Measurements from ENCODE around the gene TFEB. TPM values are rescaled to one million over a fixed set of nuclear protein-coding genes. Genes with fewer than 3 reads are reported as not detected.

TFEB gene
- polyA plus RNA-seq, 1 donor, result 86.0 TPM

GRCh38 chr6:41748102-41748477 is 12.7 kb upstream of the TFEB start:
- Histone ChIP-seq H3K27me3 (ENCODE audit: control insufficient read depth, insufficient read depth, low read length) (no peaks in the 10 kb centered on the region), H3K4me3 (ENCODE audit: low read length) (no peak overlapping the region), H3K36me3 (ENCODE audit: control insufficient read depth, insufficient read depth, low read length) (no peaks in the 10 kb centered on the region), H3K27ac (ENCODE audit: low read length) (no peak overlapping the region), H3K9me3 (ENCODE audit: control insufficient read depth, low read depth, low read length) (no peaks in the 10 kb centered on the region), H3K4me1 (ENCODE audit: control insufficient read depth, insufficient read depth, low read length) (no peaks in the 10 kb centered on the region)
- no peak for DNase-seq
- no CpG with 5 or more reads among the region's 6 CpGs for WGBS (ENCODE audit: insufficient coverage, low lambda C conversion rate)

DNA sequence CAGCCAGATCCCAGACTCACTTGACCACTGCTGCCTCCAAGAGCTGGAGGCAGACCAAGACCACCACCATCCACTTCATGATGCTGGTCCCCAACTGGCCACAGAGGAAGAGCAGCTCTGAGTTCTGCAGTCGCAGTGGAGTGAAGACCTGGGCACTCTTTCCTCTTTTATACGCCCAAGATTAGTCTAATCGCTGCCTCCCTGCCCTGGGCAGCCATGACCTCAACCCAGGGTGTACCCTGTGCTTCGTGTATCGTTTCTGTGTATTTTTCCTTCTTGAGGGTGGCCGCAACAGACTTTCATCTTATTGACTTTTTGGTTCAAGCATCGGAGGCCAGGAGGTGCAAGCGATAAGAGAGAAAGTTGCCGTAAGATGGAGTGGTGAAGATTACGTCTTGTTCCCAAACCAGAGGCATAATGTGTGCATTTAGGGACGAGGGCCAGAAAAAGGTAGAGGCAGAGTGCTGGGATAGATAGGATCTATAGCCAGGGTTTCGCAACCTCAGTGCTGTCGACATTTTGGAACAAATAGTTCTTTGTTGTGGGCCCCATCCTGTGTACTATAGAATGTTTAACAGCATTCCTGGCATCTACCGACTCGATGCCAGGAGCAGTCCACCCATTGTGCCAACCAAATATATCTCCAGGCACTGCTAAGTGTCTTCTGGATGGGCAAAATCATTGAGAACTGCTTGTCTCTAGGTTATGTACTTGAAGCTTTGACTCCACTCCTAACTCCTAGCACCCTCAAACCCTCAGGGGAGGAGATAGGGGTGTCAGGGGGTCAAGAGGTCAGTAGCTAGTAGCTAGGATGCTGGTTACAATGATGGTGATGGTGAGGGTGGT is 12.1 kb upstream of the TFEB start, which contains the start of gene PGC:
Gene PGC (minus strand): TSS at position 142 of the 846 bp plus-strand sequence. CDS start 63 bp downstream, at position 79.
- peak in 1 of 2 donors; percentile 41 for DNase-seq
- no peak within 1 kb of the TSS for H3K27ac ChIP-seq (ENCODE audit: low read length)

GRCh38 chr6:41746107-41746506 is 10.7 kb upstream of the TFEB start:
- Histone ChIP-seq H3K4me3 (ENCODE audit: low read length) (no peak overlapping the region), H3K27me3 (ENCODE audit: control insufficient read depth, insufficient read depth, low read length) (no peaks in the 10 kb centered on the region), H3K36me3 (ENCODE audit: control insufficient read depth, insufficient read depth, low read length) (no peaks in the 10 kb centered on the region), H3K9me3 (ENCODE audit: control insufficient read depth, low read depth, low read length) (no peaks in the 10 kb centered on the region), H3K4me1 (ENCODE audit: control insufficient read depth, insufficient read depth, low read length) (peaks cover 14% of the 10 kb centered on the region), H3K27ac (ENCODE audit: low read length) (no peak overlapping the region)
- no peak for DNase-seq
- WGBS (ENCODE audit: insufficient coverage, low lambda C conversion rate), result no CpG with 5 or more reads among the region's 10 CpGs

More for the DNA sequence above, 12.1 kb upstream of the TFEB start, which contains the start of gene PGC:
- 61% methylated on average over 5 of the region's 15 CpGs for WGBS (ENCODE audit: insufficient coverage, low lambda C conversion rate)
- H3K9me3 ChIP-seq (ENCODE audit: control insufficient read depth, low read depth, low read length), result no peaks in the 10 kb centered on the region
- no peaks in the 10 kb centered on the region for H3K36me3 ChIP-seq (ENCODE audit: control insufficient read depth, insufficient read depth, low read length)
- no peak within 1 kb of the TSS for H3K4me3 ChIP-seq (ENCODE audit: low read length)
- H3K4me1 ChIP-seq (ENCODE audit: control insufficient read depth, insufficient read depth, low read length), result peaks cover under 1% of the 10 kb centered on the region
- no peaks in the 10 kb centered on the region for H3K27me3 ChIP-seq (ENCODE audit: control insufficient read depth, insufficient read depth, low read length)

- Histone ChIP-seq H3K27ac (ENCODE audit: low read length) (no peak overlapping the region), H3K4me1 (ENCODE audit: control insufficient read depth, insufficient read depth, low read length) (peaks cover 25% of the 10 kb centered on the region), H3K9me3 (ENCODE audit: control insufficient read depth, low read depth, low read length) (no peaks in the 10 kb centered on the region), H3K4me3 (ENCODE audit: low read length) (no peak overlapping the region), H3K27me3 (ENCODE audit: control insufficient read depth, insufficient read depth, low read length) (no peaks in the 10 kb centered on the region), H3K36me3 (ENCODE audit: control insufficient read depth, insufficient read depth, low read length) (no peaks in the 10 kb centered on the region)
- no peak for DNase-seq
- 88% methylated on average over 1 of the region's 7 CpGs for WGBS (ENCODE audit: insufficient coverage, low lambda C conversion rate)
Observed at GRCh38 chr6:41744236-41744787, 8.9 kb upstream of the TFEB start.

GRCh38 chr6:41743406-41744235 is 8.2 kb upstream of the TFEB start:
- Histone ChIP-seq H3K4me3 (ENCODE audit: low read length) (no peak overlapping the region), H3K36me3 (ENCODE audit: control insufficient read depth, insufficient read depth, low read length) (no peaks in the 10 kb centered on the region), H3K4me1 (ENCODE audit: control insufficient read depth, insufficient read depth, low read length) (peaks cover 25% of the 10 kb centered on the region), H3K27ac (ENCODE audit: low read length) (no peak overlapping the region), H3K9me3 (ENCODE audit: control insufficient read depth, low read depth, low read length) (no peaks in the 10 kb centered on the region), H3K27me3 (ENCODE audit: control insufficient read depth, insufficient read depth, low read length) (no peaks in the 10 kb centered on the region)
- no CpG with 5 or more reads among the region's 6 CpGs for WGBS (ENCODE audit: insufficient coverage, low lambda C conversion rate)
- DNase-seq, result no peak

DNA sequence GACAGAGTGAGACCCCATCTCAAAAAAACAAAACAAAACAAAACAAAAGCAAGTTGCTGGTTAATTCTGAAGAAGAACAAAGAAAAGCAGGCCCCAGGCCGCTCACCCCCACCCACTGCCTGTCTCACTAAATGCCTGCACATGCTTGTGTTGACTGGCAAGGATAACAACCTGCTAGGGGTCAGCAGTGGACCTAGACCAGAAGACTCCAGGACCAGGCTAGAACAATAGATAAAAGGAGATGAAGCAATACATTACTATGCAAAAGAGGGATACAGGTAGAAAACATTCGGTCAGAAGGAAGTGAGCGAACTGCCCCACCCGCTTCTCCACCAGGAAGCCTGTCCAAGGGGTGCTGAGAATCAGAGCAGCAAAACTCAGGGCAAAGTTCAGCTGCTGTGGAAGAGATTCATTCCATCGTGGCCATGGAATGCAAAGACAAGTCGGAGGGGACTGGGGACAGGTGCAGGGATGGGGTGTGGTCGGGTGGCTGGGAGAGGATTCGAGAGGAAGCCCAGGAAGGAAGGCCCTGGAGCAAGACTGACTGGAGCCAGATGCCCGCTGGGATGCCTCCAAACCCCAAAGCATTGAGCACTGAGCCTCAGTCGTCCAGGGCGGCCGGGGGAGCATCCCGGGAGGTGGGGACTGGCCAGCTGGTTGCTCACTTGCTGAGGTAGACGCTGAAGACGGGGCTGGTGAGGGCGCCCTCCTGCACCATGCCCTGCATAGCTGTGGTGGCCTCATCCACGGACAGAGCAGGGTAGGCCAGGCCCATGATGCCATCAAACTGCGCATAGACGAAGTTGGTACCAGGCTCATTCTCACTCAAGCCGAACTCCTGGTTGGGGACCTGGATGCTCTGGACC is 6.5 kb upstream of the TFEB start:
- H3K9me3 ChIP-seq (ENCODE audit: control insufficient read depth, low read depth, low read length), result no peaks in the 10 kb centered on the region
- H3K4me1 ChIP-seq (ENCODE audit: control insufficient read depth, insufficient read depth, low read length), result peaks cover 25% of the 10 kb centered on the region
- no peak overlapping the region for H3K4me3 ChIP-seq (ENCODE audit: low read length)
- H3K27ac ChIP-seq (ENCODE audit: low read length), result peak overlapping the region; percentile 86
- 18% methylated on average over 2 of the region's 20 CpGs for WGBS (ENCODE audit: insufficient coverage, low lambda C conversion rate)
- DNase-seq, result peak; percentile 90 to 95
- H3K36me3 ChIP-seq (ENCODE audit: control insufficient read depth, insufficient read depth, low read length), result no peaks in the 10 kb centered on the region
- no peaks in the 10 kb centered on the region for H3K27me3 ChIP-seq (ENCODE audit: control insufficient read depth, insufficient read depth, low read length)

GRCh38 chr6:41740366-41741162 is 5.2 kb upstream of the TFEB start:
- H3K36me3 ChIP-seq (ENCODE audit: control insufficient read depth, insufficient read depth, low read length), result no peaks in the 10 kb centered on the region
- no CpG with 5 or more reads among the region's 13 CpGs for WGBS (ENCODE audit: insufficient coverage, low lambda C conversion rate)
- no peaks in the 10 kb centered on the region for H3K27me3 ChIP-seq (ENCODE audit: control insufficient read depth, insufficient read depth, low read length)
- H3K4me1 ChIP-seq (ENCODE audit: control insufficient read depth, insufficient read depth, low read length), result peaks cover 38% of the 10 kb centered on the region
- peak in 1 of 2 donors; percentile 45 for DNase-seq
- H3K27ac ChIP-seq (ENCODE audit: low read length), result peak overlapping the region; percentile 86
- no peak overlapping the region for H3K4me3 ChIP-seq (ENCODE audit: low read length)
- H3K9me3 ChIP-seq (ENCODE audit: control insufficient read depth, low read depth, low read length), result no peaks in the 10 kb centered on the region

DNA sequence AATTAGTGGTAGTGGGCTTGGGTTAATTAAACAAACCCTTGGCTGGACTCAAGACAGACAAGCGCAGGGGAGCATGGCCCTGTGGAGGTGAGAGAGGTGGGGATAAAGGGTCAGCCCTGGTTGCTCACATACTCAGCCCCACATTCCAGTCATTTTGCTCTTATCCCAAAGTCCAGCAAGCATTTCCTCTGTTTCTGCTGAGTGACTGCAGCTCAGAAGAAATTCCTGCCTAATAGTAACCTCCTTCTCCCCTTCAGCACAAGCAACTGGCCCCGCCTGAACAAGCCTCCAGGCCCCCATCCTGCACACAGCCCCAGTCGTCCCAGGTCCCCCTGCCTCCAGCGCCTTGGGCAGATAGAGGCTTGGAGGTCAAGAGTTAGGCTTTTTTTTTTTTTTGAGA is 3.6 kb upstream of the TFEB start:
- Histone ChIP-seq H3K27ac (ENCODE audit: low read length) (no peak overlapping the region), H3K4me1 (ENCODE audit: control insufficient read depth, insufficient read depth, low read length) (peaks cover 38% of the 10 kb centered on the region), H3K36me3 (ENCODE audit: control insufficient read depth, insufficient read depth, low read length) (no peaks in the 10 kb centered on the region), H3K9me3 (ENCODE audit: control insufficient read depth, low read depth, low read length) (no peaks in the 10 kb centered on the region), H3K27me3 (ENCODE audit: control insufficient read depth, insufficient read depth, low read length) (no peaks in the 10 kb centered on the region), H3K4me3 (ENCODE audit: low read length) (no peak overlapping the region)
- peak in 1 of 2 donors; percentile 41 for DNase-seq
- WGBS (ENCODE audit: insufficient coverage, low lambda C conversion rate), result no CpG with 5 or more reads among the region's 4 CpGs

DNA sequence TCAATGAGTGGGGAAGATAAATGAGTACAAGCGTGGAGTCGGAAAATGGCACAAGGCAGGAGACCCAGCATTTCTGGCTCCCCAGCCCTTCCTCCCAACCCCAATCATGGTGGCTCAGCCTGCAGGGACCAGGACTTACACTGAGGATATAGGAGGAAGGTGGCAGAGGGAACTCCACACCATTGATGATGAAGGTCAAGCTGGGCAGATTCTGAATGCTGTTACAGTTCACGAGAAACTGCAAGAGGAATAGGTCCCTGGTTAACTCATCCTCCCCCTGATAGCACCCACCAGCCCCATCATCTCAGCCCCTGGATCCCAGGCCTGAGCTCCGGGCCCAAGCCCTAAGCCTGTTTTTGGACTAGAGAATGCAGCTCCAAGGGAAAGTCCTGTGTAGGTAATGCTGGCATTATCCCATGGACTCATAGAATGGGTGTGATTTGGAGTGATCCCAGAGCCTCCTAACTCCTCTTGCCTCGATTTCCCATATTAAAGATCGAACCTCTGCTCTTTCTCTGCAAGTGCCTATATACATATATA is 2.3 kb upstream of the TFEB start:
- Histone ChIP-seq H3K9me3 (ENCODE audit: control insufficient read depth, low read depth, low read length) (no peaks in the 10 kb centered on the region), H3K27me3 (ENCODE audit: control insufficient read depth, insufficient read depth, low read length) (no peaks in the 10 kb centered on the region), H3K4me1 (ENCODE audit: control insufficient read depth, insufficient read depth, low read length) (peaks cover 38% of the 10 kb centered on the region), H3K4me3 (ENCODE audit: low read length) (no peak overlapping the region), H3K27ac (ENCODE audit: low read length) (no peak overlapping the region), H3K36me3 (ENCODE audit: control insufficient read depth, insufficient read depth, low read length) (no peaks in the 10 kb centered on the region)
- DNase-seq, result no peak
- WGBS (ENCODE audit: insufficient coverage, low lambda C conversion rate), result 80% methylated on average over 1 of the region's 6 CpGs

All from large intestine (tissue), 3 donors.